ENCODE measurements around the gene TMEM259.

Gene TMEM259

GRCh38 chr19:1018393-1018792 lies 2.5 kb downstream of the TMEM259 start:
- TF ChIP-seq GATA2 (IDR thresholded peaks at IDR 0.05; ENCODE audit: low read depth, low read length) (no peak), GATA3 (IDR thresholded peaks at IDR 0.05; ENCODE audit: low read depth, low read length) (no peak)

GRCh38 chr19:1017906-1018305 lies 3.0 kb downstream of the TMEM259 start:
- TF ChIP-seq GATA3 (IDR thresholded peaks at IDR 0.05; ENCODE audit: low read depth, low read length) (no peak), GATA2 (IDR thresholded peaks at IDR 0.05; ENCODE audit: low read depth, low read length) (no peak)

- TF ChIP-seq GATA3 (IDR thresholded peaks at IDR 0.05; ENCODE audit: low read depth, low read length) (no peak), GATA2 (IDR thresholded peaks at IDR 0.05; ENCODE audit: low read depth, low read length) (no peak)
Measured at GRCh38 chr19:1017115-1017905, 3.6 kb downstream of the TMEM259 start.

- TF ChIP-seq GATA2 (IDR thresholded peaks at IDR 0.05; ENCODE audit: low read depth, low read length) = no peak
- TF ChIP-seq GATA3 (IDR thresholded peaks at IDR 0.05; ENCODE audit: low read depth, low read length) = no peak
Measured at GRCh38 chr19:1016647-1017114, 4.2 kb downstream of the TMEM259 start.

DNA sequence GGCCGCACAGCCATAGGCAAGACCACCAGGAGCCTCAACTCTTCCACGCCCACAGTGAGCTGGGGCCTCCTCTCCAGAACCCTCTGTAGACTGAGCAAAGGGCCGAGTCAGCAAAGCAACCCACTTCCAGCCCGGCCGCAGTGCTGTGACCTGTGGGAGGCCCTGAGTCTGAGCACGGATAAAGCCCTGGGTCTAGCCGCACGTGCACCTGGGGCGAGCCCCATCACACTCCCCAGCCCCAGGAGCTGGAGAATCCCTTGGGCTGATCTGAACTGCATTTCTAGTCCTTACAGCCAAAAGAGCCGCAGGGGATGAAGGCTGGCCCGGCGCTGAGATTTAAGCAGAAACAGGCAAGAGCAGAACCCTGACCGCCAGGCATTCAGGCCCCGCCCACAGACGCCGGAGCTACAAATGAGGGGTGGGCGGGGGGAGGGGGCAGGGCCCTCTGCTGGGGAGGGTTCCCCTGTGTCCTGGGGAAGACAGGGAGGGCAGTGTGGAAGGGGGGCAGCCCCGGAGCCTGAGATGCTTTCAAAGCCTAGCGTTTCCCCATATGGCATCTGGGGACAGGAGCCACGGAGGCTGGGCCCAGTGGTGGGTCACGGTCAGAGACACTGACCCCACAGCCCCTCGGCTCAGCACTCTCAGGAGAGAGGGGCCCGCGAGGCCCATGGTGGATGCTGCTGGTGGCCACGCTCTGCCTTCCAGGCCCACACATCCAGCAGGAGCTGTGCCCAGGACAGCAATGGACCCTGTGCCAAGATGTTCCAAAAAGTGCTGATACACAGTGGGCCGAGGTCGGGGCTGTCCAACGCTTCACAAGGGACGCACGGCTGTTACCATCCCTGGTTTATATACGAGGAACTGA lies 4.9 kb downstream of the TMEM259 start:
- TF ChIP-seq GATA3 (IDR thresholded peaks at IDR 0.05; ENCODE audit: low read depth, low read length) = no peak
- no peak for TF ChIP-seq GATA2 (IDR thresholded peaks at IDR 0.05; ENCODE audit: low read depth, low read length)

DNA sequence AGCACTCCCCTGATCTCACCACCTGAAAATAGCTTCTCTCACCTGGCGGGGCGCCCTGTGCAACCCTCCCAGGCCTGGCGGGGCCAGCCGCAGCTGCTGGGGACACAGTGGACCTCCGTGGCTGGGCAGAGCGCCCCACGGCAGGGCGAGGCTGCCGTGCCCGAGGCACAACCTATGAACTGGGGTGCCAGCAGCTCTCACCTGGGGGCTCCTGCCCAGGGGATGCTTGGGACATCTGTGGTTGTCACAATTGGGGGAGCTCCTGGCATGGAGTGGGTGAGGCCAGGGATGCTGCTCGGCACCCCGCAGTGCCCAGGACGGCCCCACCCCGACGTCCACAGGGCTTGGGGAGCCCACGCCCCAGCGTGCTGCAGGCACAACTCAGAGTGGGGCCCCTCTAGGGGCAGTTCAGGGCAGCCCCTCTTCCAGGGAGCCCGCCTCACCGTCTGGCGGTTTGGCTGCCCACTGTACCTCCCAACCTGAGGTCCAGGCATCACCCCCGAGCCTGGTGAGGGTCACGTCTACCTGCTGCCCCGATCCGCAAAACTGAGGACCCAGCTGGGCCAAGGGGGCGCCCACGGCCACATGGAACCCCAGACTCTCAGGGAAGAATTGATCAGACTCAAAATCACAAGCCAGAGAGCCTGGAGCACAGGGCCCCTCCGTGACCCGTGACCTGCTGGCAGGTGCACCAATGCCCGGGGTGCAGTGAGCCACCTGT lies 5.7 kb downstream of the TMEM259 start:
- TF ChIP-seq GATA2 (IDR thresholded peaks at IDR 0.05; ENCODE audit: low read depth, low read length) (no peak), GATA3 (IDR thresholded peaks at IDR 0.05; ENCODE audit: low read depth, low read length) (no peak)

DNA sequence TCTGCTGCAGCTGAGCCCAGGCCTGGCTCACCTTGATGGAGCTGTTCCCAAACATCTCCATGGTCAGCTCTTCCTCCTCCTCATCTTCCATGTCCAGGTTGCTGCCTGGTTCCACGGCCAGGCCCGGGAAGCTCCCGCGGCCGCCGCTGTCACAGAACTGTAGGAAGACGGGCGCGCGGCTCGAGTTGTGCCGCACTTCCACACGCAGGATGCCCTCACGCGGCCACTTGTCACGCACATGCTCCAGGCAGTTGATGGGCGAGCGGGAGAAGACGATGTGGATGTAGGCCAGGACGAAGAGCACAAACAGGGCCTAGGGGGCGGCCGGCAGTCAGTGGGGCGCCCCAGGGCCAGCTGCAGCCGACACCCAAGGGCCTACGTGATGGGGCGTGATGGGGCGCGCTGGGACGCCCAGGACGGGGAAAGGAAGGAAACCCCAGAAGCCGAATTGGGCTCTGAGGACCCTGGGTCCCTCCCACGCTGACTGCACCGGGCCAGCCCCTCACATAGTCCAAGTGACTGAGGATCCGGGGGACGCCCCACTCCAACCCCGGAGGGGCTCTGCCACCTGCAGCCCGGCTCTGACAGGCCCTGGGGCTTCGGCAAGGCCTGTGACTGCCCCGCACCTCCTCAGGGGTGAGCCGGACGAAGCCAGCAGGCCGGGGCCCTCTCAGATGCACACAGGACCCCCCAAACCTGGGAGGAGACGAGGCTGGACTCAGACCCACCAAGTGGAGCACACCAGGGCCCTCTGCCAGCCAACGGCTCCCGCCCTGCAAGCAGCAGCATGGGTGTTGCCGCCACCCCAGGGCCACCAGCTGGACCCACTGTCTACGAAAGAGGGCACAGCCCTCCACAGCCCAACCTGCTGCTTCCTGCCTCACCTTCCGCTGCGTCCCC lies 6.5 kb downstream of the TMEM259 start:
- no peak for TF ChIP-seq GATA3 (IDR thresholded peaks at IDR 0.05; ENCODE audit: low read depth, low read length)
- TF ChIP-seq GATA2 (IDR thresholded peaks at IDR 0.05; ENCODE audit: low read depth, low read length) = no peak

DNA sequence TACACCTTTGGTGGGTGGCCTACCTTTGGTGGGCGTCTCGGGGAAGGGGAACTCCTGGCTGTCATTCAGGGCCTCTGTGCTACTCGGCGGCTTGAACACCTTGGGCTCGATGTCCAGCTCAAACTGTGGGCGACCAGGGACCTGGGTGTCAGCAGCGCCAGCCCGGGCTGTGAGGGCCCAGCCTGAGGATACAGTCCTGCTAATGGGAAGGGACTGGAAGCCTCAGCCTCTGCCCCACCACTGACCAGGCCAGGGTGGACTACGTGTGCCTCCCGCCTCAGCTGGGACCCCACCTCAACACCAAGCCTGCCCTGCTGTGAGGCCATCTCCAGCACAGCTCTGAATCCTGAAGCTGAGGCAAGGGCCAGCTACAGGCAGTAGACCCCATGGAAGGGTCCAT lies 7.7 kb downstream of the TMEM259 start:
- no peak for TF ChIP-seq GATA2 (IDR thresholded peaks at IDR 0.05; ENCODE audit: low read depth, low read length)
- no peak for TF ChIP-seq GATA3 (IDR thresholded peaks at IDR 0.05; ENCODE audit: low read depth, low read length)

DNA sequence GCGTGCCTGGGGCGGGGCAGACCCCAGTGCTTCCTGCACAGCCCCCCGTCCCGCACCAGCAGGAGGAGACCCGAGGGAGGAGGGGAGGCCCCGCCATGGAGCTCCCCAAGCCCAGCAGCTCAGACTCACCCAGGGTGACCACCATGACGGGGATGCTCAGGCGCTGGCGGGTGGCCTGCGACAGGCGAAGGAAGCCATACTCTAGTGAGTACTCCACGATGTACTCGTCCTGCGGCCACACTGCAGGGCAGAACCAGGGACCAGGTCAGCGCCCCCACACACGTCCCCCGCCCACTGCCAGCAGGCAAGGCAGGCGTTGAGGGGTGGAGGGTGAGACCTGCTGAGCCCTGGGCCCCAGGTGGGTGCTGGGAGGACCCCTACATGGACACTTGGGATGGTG lies 8.6 kb downstream of the TMEM259 start:
- TF ChIP-seq GATA3 (IDR thresholded peaks at IDR 0.05; ENCODE audit: low read depth, low read length) (no peak), GATA2 (IDR thresholded peaks at IDR 0.05; ENCODE audit: low read depth, low read length) (no peak)

DNA sequence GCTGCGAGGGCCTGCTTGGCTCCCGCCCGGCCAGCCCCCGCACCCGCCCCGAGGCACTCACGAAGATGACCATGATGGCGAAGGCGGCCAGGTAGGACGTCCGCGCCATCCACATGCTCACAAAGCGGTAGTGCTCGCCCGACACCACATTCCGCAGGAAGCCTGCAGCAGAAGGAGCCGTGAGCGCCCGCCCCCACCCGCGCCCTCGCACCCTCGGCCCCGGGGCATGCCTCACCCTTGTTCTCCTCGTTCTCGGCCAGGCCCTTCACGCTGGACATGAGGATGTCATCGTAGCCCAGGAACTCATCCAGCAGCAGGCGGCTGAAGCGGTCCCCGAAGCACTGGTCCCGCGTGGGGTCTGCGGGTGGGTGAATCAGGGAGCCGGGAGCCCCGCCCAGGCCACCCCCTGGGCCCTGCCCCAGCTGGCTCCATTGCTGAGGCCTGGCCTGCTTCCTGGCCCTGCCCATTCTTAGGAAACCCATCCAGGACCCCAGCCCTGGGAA lies 9.0 kb downstream of the TMEM259 start:
- TF ChIP-seq GATA2 (IDR thresholded peaks at IDR 0.05; ENCODE audit: low read depth, low read length) = no peak
- TF ChIP-seq GATA3 (IDR thresholded peaks at IDR 0.05; ENCODE audit: low read depth, low read length) = no peak

- no peak for TF ChIP-seq GATA2 (IDR thresholded peaks at IDR 0.05; ENCODE audit: low read depth, low read length)
- TF ChIP-seq GATA3 (IDR thresholded peaks at IDR 0.05; ENCODE audit: low read depth, low read length) = no peak
Measured at GRCh38 chr19:1010586-1011510, 10.1 kb downstream of the TMEM259 start.

DNA sequence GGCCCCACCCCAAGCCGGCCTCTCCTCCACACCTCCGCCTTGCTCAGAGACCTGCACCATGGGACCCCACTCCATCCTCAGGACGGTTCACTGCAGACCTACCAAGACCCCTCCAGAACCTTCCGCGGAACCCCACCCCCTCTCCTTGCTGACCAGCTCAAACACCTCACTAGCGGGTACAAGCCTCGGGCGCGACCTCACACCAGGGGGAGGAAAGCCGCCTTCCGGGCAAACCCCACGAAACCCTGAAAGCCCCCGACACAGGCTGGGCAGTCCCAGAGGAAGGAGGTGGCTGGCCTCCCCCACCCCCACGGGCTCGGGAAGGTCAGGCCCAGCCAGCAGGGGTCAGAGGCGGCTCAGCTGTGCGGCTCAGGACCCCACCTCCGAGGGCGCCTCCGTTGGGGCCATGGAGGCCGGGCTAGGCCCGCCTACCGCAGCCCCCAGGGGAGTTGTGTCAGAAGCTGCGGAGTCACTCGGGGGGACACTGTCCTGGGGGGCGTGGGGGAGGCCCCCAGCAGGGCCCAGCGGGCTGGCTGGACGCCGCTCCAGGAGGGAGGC lies 10.9 kb downstream of the TMEM259 start:
- no peak for TF ChIP-seq GATA3 (IDR thresholded peaks at IDR 0.05; ENCODE audit: low read depth, low read length)
- TF ChIP-seq GATA2 (IDR thresholded peaks at IDR 0.05; ENCODE audit: low read depth, low read length) = no peak
